ENCODE data around the gene ADAM30. TPM values are rescaled to one million over a fixed set of nuclear protein-coding genes. Genes with fewer than 3 reads are reported as not detected.

Gene ADAM30
- total and polyA plus RNA-seq, 2 donors (not counting 1 experiment from before 2014, with no cell fraction given), result not detected

DNA sequence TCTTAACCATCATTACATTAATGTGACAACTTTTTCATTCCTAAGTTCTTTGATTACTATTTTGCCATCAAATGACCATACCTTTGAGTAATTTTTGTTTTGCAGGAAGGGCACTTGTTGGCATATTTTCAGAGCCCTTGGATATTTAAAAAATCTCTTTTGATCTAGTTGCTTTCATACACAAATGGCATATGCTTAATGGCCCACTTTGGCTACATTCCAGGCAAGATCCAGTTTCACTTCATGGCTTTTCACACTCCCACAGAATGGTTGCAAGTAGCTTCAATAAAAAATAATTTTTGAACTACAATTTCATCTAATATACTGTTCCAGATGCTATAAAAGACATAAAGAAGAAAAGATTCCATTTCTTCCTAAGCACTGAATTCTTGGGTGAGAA is 18.1 kb downstream of the ADAM30 start:
- Histone ChIP-seq H3K4me1 (ENCODE audit: control insufficient read depth, extremely low read depth, insufficient read depth, low read length) (no peaks in the 10 kb centered on the region), H2AFZ (ENCODE audit: low read length) (no peak overlapping the region), H3K4me3 (replicated peaks in 1 of 4; ENCODE audit: control extremely low read depth in 1 of 4, insufficient read depth in 1 of 4, low read depth in 3 of 4, low read length in 4 of 4) (no peak overlapping the region), H3K36me3 (ENCODE audit: control insufficient read depth, insufficient read depth, low read length) (no peaks in the 10 kb centered on the region), H3K79me2 (ENCODE audit: control insufficient read depth, insufficient read depth, low read length) (no peaks in the 10 kb centered on the region), H4K20me1 (ENCODE audit: control insufficient read depth, extremely low read depth, insufficient read depth, low read length) (no peaks in the 10 kb centered on the region), H3K4me2 (ENCODE audit: extremely low read depth, insufficient read depth, low read length) (no peak overlapping the region), H3K27me3 (ENCODE audit: control insufficient read depth, insufficient read depth, low read length) (no peaks in the 10 kb centered on the region), H3K9me3 (ENCODE audit: control insufficient read depth, insufficient read depth, low read depth, low read length) (no peaks in the 10 kb centered on the region), H3K9ac (ENCODE audit: insufficient read depth, low read length) (no peak overlapping the region), H3K27ac (ENCODE audit: insufficient read depth, low read length) (no peak overlapping the region)
- DNase-seq (ENCODE audit: low read depth in 2 of 2), result peak in 1 of 2 donors; percentile 28
- TF ChIP-seq EZH2 (IDR thresholded peaks at IDR 0.05; ENCODE audit: low read length, missing control alignments), result no peak
- no peak for TF ChIP-seq CTCF (conservative IDR thresholded peaks at IDR 0.05 in 1 of 2, IDR thresholded peaks at IDR 0.05 in 1 of 2; ENCODE audit: low read depth in 1 of 2, low read length in 2 of 2)

DNA sequence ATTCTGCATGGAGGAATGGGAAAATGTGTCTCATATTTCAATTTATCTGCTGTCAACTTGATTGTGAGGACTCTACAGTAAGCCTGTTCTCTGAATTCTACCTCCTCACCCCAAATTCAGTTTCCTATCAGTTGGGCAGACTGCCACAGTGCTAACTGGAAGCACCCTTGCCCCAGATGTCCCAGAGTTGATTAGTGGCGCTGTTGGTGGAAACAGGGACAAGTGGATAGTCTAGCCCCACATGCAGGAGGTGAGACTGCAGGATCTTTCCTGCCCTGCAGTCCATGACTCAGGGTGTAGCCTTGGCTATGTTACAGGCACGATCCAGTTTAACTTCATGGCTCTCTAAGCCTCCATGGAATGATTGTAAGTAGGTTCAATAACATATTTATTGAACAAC is 22.1 kb downstream of the ADAM30 start:
- Histone ChIP-seq H3K27ac (ENCODE audit: insufficient read depth, low read length) (no peak overlapping the region), H3K9me3 (ENCODE audit: control insufficient read depth, insufficient read depth, low read depth, low read length) (no peaks in the 10 kb centered on the region), H3K4me1 (ENCODE audit: control insufficient read depth, extremely low read depth, insufficient read depth, low read length) (peaks cover 3% of the 10 kb centered on the region), H3K79me2 (ENCODE audit: control insufficient read depth, insufficient read depth, low read length) (no peaks in the 10 kb centered on the region), H3K4me2 (ENCODE audit: extremely low read depth, insufficient read depth, low read length) (no peak overlapping the region), H4K20me1 (ENCODE audit: control insufficient read depth, extremely low read depth, insufficient read depth, low read length) (no peaks in the 10 kb centered on the region), H2AFZ (ENCODE audit: low read length) (no peak overlapping the region), H3K9ac (ENCODE audit: insufficient read depth, low read length) (no peak overlapping the region), H3K27me3 (ENCODE audit: control insufficient read depth, insufficient read depth, low read length) (no peaks in the 10 kb centered on the region), H3K4me3 (replicated peaks in 1 of 4; ENCODE audit: control extremely low read depth in 1 of 4, insufficient read depth in 1 of 4, low read depth in 3 of 4, low read length in 4 of 4) (no peak overlapping the region), H3K36me3 (ENCODE audit: control insufficient read depth, insufficient read depth, low read length) (no peaks in the 10 kb centered on the region)
- no peak for DNase-seq (ENCODE audit: low read depth in 2 of 2)
- TF ChIP-seq EZH2 (IDR thresholded peaks at IDR 0.05; ENCODE audit: low read length, missing control alignments), result no peak
- no peak for TF ChIP-seq CTCF (conservative IDR thresholded peaks at IDR 0.05 in 1 of 2, IDR thresholded peaks at IDR 0.05 in 1 of 2; ENCODE audit: low read depth in 1 of 2, low read length in 2 of 2)

DNA sequence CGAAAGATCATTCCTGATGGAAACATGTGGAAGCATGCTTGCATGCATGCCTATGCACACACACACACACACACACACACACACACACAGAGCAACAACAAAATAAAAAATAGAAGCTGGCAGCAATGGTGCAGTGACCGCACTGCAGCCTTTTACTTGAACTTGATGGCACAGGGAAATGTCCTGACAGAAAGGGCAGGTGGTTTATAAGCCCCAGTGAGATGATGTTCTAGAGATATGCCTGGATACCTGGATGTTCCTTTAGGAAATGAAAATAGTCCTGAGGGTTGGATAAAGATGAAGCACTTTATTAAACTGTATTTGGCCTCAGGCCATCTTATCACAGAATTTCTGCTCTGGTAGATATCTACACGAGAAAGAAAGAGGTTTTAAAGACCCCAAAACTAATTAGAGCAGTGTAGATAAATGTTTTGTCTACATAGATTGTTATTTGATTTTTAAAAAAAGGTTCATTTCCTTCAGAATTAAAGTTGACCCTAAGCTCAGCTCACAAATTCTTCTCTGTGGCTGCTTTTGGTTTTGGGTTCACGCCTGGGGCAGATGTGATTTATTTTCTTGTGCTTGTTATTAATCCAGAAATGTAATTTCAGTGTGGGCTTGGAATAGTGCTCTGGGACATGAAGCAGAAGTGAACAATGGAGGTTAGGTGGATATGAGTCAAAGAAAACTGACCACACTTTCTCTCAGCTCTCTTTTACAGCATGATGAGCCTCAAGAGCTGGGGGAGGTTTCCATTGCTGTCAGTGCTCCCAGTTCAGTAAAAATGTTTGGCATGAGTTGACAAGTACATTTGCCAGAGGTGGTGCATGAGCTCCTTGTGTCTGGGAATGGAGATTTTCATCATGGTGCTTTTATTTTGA is 22.9 kb downstream of the ADAM30 start:
- H3K9me3 ChIP-seq (ENCODE audit: control insufficient read depth, insufficient read depth, low read depth, low read length), result no peaks in the 10 kb centered on the region
- no peaks in the 10 kb centered on the region for H3K27me3 ChIP-seq (ENCODE audit: control insufficient read depth, insufficient read depth, low read length)
- H3K27ac ChIP-seq (ENCODE audit: insufficient read depth, low read length), result no peak overlapping the region
- H3K36me3 ChIP-seq (ENCODE audit: control insufficient read depth, insufficient read depth, low read length), result no peaks in the 10 kb centered on the region
- peaks cover 3% of the 10 kb centered on the region for H3K4me1 ChIP-seq (ENCODE audit: control insufficient read depth, extremely low read depth, insufficient read depth, low read length)
- H3K4me2 ChIP-seq (ENCODE audit: extremely low read depth, insufficient read depth, low read length), result no peak overlapping the region
- no peak overlapping the region for H3K4me3 ChIP-seq (replicated peaks in 1 of 4; ENCODE audit: control extremely low read depth in 1 of 4, insufficient read depth in 1 of 4, low read depth in 3 of 4, low read length in 4 of 4)
- H2AFZ ChIP-seq (ENCODE audit: low read length), result no peak overlapping the region
- H3K79me2 ChIP-seq (ENCODE audit: control insufficient read depth, insufficient read depth, low read length), result no peaks in the 10 kb centered on the region
- H4K20me1 ChIP-seq (ENCODE audit: control insufficient read depth, extremely low read depth, insufficient read depth, low read length), result no peaks in the 10 kb centered on the region
- no peak for TF ChIP-seq EZH2 (IDR thresholded peaks at IDR 0.05; ENCODE audit: low read length, missing control alignments)
- no peak for TF ChIP-seq CTCF (conservative IDR thresholded peaks at IDR 0.05 in 1 of 2, IDR thresholded peaks at IDR 0.05 in 1 of 2; ENCODE audit: low read depth in 1 of 2, low read length in 2 of 2)
- no peak overlapping the region for H3K9ac ChIP-seq (ENCODE audit: insufficient read depth, low read length)
- peak; percentile 78 to 96 for DNase-seq (ENCODE audit: low read depth in 2 of 2)
